Activated T-helper 2 cell treated with anti-CD3 and anti-CD28 coated beads, Interferon-gamma antibody, Interleukin-2, Interleukin-4, amounts not matched to agents 10 μg/mL and 5 μg/mL and 100 μg/mL, durations not matched to agents 14 hours and 24 hours and 36 hours (primary cell): ENCODE measurements around the gene SULT1E1. TPM values are rescaled to one million over a fixed set of nuclear protein-coding genes. Genes with fewer than 3 reads are reported as not detected.

Experiments
- DNase-seq: peaks from one replicate; pipeline ENCODE4 v3.0.0; 2021; ENCODE audit warnings: low spot score
- H3K27ac Mint-ChIP-seq: one replicate; pipeline ENCODE4 v1.8.0; 2021; ENCODE audit warnings: mixed read lengths
- H3K27me3 Mint-ChIP-seq: one replicate; pipeline ENCODE4 v1.8.0; 2021; ENCODE audit warnings: low read depth, mixed read lengths
- H3K36me3 Mint-ChIP-seq: one replicate; pipeline ENCODE4 v1.8.0; 2021; ENCODE audit warnings: low read depth, mixed read lengths
- H3K4me1 Mint-ChIP-seq: one replicate; pipeline ENCODE4 v1.8.0; 2021; ENCODE audit warnings: low read depth, mixed read lengths
- H3K4me3 Mint-ChIP-seq: one replicate; pipeline ENCODE4 v1.8.0; 2021; ENCODE audit warnings: low read depth, mild to moderate bottlenecking, moderate library complexity, mixed read lengths
- H3K9me3 Mint-ChIP-seq: one replicate; pipeline ENCODE4 v1.8.0; 2021; ENCODE audit warnings: mixed read lengths
- intact Hi-C: fragments of 100-400 bp; cut with micrococcal nuclease; formaldehyde crosslinking; loops from one replicate; pipeline ENCODE4 v1.15.1; 2023
- total RNA-seq: library from RNA; stranded (reverse); gene quantifications from 2 replicates; pipeline ENCODE4 v1.2.3, GENCODE V29; 2022

The SULT1E1 gene, protein sequence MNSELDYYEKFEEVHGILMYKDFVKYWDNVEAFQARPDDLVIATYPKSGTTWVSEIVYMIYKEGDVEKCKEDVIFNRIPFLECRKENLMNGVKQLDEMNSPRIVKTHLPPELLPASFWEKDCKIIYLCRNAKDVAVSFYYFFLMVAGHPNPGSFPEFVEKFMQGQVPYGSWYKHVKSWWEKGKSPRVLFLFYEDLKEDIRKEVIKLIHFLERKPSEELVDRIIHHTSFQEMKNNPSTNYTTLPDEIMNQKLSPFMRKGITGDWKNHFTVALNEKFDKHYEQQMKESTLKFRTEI
- not detected in 2 replicates for total RNA-seq

DNA sequence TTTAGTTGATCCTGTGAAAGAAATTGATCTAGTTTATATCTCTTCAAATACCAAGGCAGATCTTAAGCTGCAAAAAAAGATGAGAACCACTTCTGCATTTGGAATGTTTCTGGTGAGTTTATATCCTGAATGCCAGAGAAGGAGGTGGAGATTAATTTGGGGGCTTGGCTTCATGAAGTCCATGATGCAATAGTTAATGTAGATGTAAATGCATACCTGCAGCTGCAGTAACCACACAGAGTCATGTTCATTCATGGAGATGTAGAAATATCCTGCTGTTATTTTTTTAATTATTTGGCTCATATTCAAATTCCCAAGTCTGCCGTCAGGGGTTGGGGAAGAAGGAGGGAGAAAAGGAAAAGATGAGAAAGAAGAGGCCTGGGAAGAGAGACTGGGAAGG lies at the start of gene SULT1E1:
TSS of gene SULT1E1 (minus strand) at position 94 of the 400 bp plus-strand sequence. CDS start 2,501 bp downstream, outside the sequence.
- H3K27me3 Mint-ChIP-seq: no peaks in the 10 kb centered on the region
- H3K4me3 Mint-ChIP-seq: no peak within 1 kb of the TSS
- intact Hi-C loops: no loop called here
- H3K9me3 Mint-ChIP-seq: no peaks in the 10 kb centered on the region
- H3K4me1 Mint-ChIP-seq: no peaks in the 10 kb centered on the region
- no peaks in the 10 kb centered on the region for H3K36me3 Mint-ChIP-seq
- no peak for DNase-seq
- no peak within 1 kb of the TSS for H3K27ac Mint-ChIP-seq

GRCh38 chr4:69909195-69909594 lies 49.2 kb upstream of the SULT1E1 start:
- intact Hi-C loops: no loop called here
- Mint-ChIP-seq H3K4me1 (peaks cover 5% of the 10 kb centered on the region), H3K9me3 (no peaks in the 10 kb centered on the region), H3K36me3 (no peaks in the 10 kb centered on the region), H3K27me3 (peaks cover 3% of the 10 kb centered on the region), H3K27ac (no peak overlapping the region), H3K4me3 (no peak overlapping the region)
- no peak for DNase-seq

GRCh38 chr4:69907151-69907550 lies 47.2 kb upstream of the SULT1E1 start:
- DNase-seq: no peak
- intact Hi-C loops: no loop called here
- H3K27me3 Mint-ChIP-seq: peaks cover 3% of the 10 kb centered on the region
- H3K27ac Mint-ChIP-seq: no peak overlapping the region
- no peaks in the 10 kb centered on the region for H3K36me3 Mint-ChIP-seq
- H3K4me1 Mint-ChIP-seq: peaks cover 5% of the 10 kb centered on the region
- no peaks in the 10 kb centered on the region for H3K9me3 Mint-ChIP-seq
- no peak overlapping the region for H3K4me3 Mint-ChIP-seq

DNA sequence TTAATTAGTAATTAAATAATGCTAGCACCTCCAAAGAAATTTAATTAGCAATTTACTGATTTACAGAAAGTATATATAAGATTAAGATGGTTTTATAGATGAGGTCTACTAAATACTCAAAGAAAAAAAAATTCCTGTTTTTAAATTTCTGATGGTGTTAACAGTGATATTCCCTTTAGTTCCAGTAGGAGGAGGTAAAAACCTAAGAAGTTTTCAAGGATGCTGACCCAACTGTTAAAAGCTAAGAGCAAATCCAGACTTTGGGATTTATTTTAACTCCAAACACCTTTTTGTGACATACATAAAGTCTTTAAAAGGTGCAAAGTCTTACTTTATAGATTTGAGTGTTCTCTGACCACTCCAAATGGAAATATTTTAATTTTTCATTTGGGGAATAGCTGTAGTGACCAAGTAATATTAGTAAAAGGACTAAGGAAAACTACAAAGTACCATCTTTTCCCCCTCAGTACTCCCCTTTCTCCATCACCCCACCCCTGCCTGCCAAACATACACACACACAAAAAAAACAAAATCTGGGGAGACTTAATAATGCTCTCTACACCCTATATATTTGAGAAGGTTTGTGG lies 36.7 kb upstream of the SULT1E1 start:
- Mint-ChIP-seq H3K36me3 (no peaks in the 10 kb centered on the region), H3K27me3 (peaks cover 1% of the 10 kb centered on the region), H3K4me1 (no peaks in the 10 kb centered on the region), H3K27ac (no peak overlapping the region), H3K4me3 (no peak overlapping the region), H3K9me3 (no peaks in the 10 kb centered on the region)
- no peak for DNase-seq
- intact Hi-C loops: loop anchor here (5.0 kb wide), 1 partner anchor 286 kb away; no protein-coding TSS in a partner anchor

- H3K36me3 Mint-ChIP-seq: no peaks in the 10 kb centered on the region
- H3K27ac Mint-ChIP-seq: no peak overlapping the region
- H3K27me3 Mint-ChIP-seq: peaks cover 1% of the 10 kb centered on the region
- H3K4me1 Mint-ChIP-seq: no peaks in the 10 kb centered on the region
- intact Hi-C loops: loop anchor here (5.0 kb wide), 1 partner anchor 288 kb away; no protein-coding TSS in a partner anchor
- H3K9me3 Mint-ChIP-seq: no peaks in the 10 kb centered on the region
- H3K4me3 Mint-ChIP-seq: no peak overlapping the region
- DNase-seq: no peak
Observed at GRCh38 chr4:69894721-69895120, 34.8 kb upstream of the SULT1E1 start.

DNA sequence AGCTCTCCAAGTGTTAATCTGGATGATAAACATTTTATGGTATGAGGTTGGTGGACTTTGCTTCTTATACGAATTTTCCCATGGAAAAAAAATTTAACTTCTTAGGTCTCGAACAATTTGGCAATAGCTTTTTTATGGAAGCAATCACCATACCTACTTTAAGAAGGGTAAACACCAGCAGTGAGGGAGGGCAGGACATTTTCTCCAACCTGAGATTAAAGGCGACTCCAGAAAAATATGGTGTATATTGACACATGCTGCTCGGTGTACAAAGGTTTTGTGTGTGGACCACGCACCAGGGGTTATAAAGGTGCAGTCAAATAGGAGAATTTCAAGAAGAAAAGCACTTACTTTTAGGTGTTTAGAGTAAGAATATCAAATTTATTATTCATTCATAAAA lies 34.2 kb upstream of the SULT1E1 start:
- H3K9me3 Mint-ChIP-seq: no peaks in the 10 kb centered on the region
- no peaks in the 10 kb centered on the region for H3K4me1 Mint-ChIP-seq
- intact Hi-C loops: no loop called here
- no peak for DNase-seq
- H3K27me3 Mint-ChIP-seq: peaks cover 1% of the 10 kb centered on the region
- no peak overlapping the region for H3K4me3 Mint-ChIP-seq
- no peaks in the 10 kb centered on the region for H3K36me3 Mint-ChIP-seq
- H3K27ac Mint-ChIP-seq: no peak overlapping the region

DNA sequence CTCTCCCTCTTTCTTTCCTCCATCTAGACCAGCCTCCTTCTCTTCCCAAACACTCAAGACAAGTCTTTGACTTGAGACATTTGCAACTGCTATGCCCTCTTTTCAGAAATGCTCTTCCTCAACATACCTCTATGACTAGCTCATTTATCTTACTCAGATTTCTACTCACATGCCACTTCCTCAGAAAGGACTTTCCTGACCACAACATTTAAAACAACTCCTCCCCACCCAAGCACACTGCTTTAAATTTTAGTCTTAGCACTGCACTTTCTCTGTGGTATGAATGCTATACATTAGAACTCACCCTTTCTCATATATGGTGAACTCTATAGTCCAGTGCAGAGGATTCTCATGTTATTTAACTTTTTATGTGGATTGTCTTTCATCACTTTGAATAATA lies 28.4 kb upstream of the SULT1E1 start:
- DNase-seq: no peak
- H3K4me1 Mint-ChIP-seq: peaks cover 4% of the 10 kb centered on the region
- intact Hi-C loops: no loop called here

GRCh38 chr4:69882150-69882549 lies 22.2 kb upstream of the SULT1E1 start:
- H3K4me3 Mint-ChIP-seq: no peak overlapping the region
- H3K9me3 Mint-ChIP-seq: no peaks in the 10 kb centered on the region
- H3K4me1 Mint-ChIP-seq: no peaks in the 10 kb centered on the region
- no peak for DNase-seq
- H3K36me3 Mint-ChIP-seq: no peaks in the 10 kb centered on the region
- H3K27me3 Mint-ChIP-seq: no peaks in the 10 kb centered on the region
- intact Hi-C loops: no loop called here
- H3K27ac Mint-ChIP-seq: no peak overlapping the region

More for the DNA sequence above, 28.4 kb upstream of the SULT1E1 start:
- H3K36me3 Mint-ChIP-seq: no peaks in the 10 kb centered on the region
- H3K27ac Mint-ChIP-seq: no peak overlapping the region
- no peaks in the 10 kb centered on the region for H3K27me3 Mint-ChIP-seq
- H3K4me3 Mint-ChIP-seq: no peak overlapping the region
- no peaks in the 10 kb centered on the region for H3K9me3 Mint-ChIP-seq

DNA sequence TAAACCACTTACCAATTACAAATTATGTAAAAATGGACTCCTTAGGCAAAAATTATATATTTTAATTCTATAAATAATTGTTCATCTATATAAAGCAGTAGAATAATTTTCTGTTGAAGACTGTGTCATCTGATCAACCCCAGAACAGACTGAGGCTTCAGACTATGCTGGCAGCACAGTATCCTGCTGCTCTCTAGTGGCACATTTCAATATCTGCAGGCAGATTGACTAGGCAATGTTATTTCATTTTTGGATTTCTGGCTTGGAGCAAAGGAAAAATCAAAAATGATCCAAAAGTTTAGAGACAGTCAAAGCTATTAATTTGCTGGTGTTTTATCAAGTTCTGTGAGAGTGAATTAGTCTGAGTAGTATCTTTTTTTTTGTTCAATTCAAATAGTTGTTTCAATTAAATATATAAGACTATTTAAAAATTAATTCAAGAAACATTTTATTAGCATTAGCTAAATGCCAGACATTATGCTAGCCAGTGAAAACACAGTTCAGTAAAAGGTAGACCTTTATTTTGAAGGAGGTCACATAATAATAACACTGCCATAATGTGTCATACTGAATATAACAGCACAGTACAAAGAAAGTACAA lies 21.3 kb upstream of the SULT1E1 start:
- no peaks in the 10 kb centered on the region for H3K27me3 Mint-ChIP-seq
- H3K36me3 Mint-ChIP-seq: no peaks in the 10 kb centered on the region
- DNase-seq: no peak
- H3K27ac Mint-ChIP-seq: no peak overlapping the region
- H3K4me3 Mint-ChIP-seq: no peak overlapping the region
- intact Hi-C loops: loop anchor here (1.0 kb wide), 1 partner anchor 192 kb away; no protein-coding TSS in a partner anchor
- H3K4me1 Mint-ChIP-seq: no peaks in the 10 kb centered on the region
- H3K9me3 Mint-ChIP-seq: no peaks in the 10 kb centered on the region

- intact Hi-C loops: no loop called here
- no peak for DNase-seq
- H3K4me3 Mint-ChIP-seq: no peak overlapping the region
- no peaks in the 10 kb centered on the region for H3K36me3 Mint-ChIP-seq
- H3K4me1 Mint-ChIP-seq: no peaks in the 10 kb centered on the region
- no peaks in the 10 kb centered on the region for H3K27me3 Mint-ChIP-seq
- no peak overlapping the region for H3K27ac Mint-ChIP-seq
- H3K9me3 Mint-ChIP-seq: no peaks in the 10 kb centered on the region
Observed at GRCh38 chr4:69878250-69878649, 18.3 kb upstream of the SULT1E1 start.

GRCh38 chr4:69877453-69877852 lies 17.5 kb upstream of the SULT1E1 start:
- no peaks in the 10 kb centered on the region for H3K27me3 Mint-ChIP-seq
- no peaks in the 10 kb centered on the region for H3K36me3 Mint-ChIP-seq
- H3K27ac Mint-ChIP-seq: no peak overlapping the region
- no peaks in the 10 kb centered on the region for H3K4me1 Mint-ChIP-seq
- no peak overlapping the region for H3K4me3 Mint-ChIP-seq
- DNase-seq: no peak
- H3K9me3 Mint-ChIP-seq: no peaks in the 10 kb centered on the region
- intact Hi-C loops: no loop called here

DNA sequence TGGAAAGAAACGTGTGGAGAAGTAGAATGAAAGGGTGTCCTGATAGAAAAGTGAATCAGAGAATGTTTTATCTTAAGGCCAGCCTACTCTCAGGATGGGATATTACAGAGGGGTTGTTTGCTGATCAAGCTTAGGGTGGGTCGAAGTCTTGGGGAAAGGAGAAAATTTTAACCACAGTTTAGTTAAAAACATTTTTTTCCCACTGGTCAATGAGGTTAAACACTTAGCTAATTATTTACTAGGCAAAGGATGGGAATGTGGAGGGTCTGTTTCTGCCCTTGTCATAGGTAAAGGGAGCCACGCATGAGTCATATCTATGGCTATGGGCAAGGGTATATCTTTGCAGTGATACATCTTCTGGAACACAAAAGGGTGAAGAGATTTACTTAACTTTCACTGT lies 16.1 kb upstream of the SULT1E1 start:
- no peaks in the 10 kb centered on the region for H3K27me3 Mint-ChIP-seq
- no peaks in the 10 kb centered on the region for H3K9me3 Mint-ChIP-seq
- no peaks in the 10 kb centered on the region for H3K36me3 Mint-ChIP-seq
- intact Hi-C loops: no loop called here
- H3K4me1 Mint-ChIP-seq: no peaks in the 10 kb centered on the region
- no peak overlapping the region for H3K4me3 Mint-ChIP-seq
- no peak overlapping the region for H3K27ac Mint-ChIP-seq
- no peak for DNase-seq

DNA sequence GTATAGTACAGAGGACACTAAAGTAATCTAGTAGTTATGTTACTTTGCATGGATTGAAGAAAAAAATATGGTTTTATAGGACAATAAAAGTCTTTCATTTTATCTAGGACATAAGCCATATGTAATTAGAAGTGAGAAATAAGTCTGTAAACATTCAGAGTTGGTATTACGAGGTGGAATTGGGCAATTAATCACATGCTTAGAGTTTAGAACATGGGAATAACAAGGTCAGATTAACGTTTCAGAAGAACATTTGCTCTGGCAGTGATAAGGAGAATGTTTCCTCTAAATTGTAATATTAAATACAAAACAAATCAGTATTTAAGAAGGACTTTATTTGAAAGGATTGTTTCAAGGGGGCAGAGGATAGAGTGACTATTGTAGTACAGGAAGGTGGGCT lies 15.6 kb upstream of the SULT1E1 start:
- DNase-seq: no peak
- Mint-ChIP-seq H3K36me3 (no peaks in the 10 kb centered on the region), H3K4me1 (no peaks in the 10 kb centered on the region), H3K27ac (no peak overlapping the region), H3K4me3 (no peak overlapping the region), H3K9me3 (no peaks in the 10 kb centered on the region), H3K27me3 (no peaks in the 10 kb centered on the region)
- intact Hi-C loops: no loop called here
